ENCODE measurements around the gene ZNF648. TPM values are rescaled to one million over a fixed set of nuclear protein-coding genes. Genes with fewer than 3 reads are reported as not detected.
A peak's percentile ranks its signal among the peaks of the same experiment; 100 is the strongest.

Gene ZNF648
- total and polyA plus RNA-seq, 2 donors, result under 0.01 to 0.02 TPM

DNA sequence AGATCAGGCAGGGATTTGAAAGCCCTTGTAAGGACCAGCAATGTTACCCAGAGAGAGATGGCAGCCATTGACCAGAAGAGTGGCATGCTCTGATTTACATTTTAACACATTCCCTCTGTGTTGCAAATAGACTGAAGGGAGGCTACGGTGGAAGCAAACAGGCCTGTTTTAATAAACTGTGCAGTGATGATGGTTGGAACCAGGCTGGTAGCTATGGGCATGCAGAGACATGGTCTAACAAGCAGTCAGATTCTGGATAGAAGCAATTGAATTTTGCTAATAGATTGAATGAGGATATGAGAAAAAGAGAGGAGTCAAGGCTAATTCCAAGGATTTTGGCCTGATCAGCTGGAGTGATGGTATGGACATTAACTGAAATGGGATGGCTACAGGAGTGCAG lies 32.3 kb upstream of the ZNF648 start:
- peaks cover 0 to 3% of the 10 kb centered on the region in 2 donors for H3K27me3 ChIP-seq (ENCODE audit: control insufficient read depth in 2 of 2, insufficient read depth in 1 of 2, low read length in 1 of 2)
- no peaks in the 10 kb centered on the region for H3K9me3 ChIP-seq (ENCODE audit: control insufficient read depth in 2 of 2, insufficient read depth in 1 of 2, low read length in 1 of 2)
- H3K4me1 ChIP-seq (ENCODE audit: control insufficient read depth in 2 of 2, insufficient read depth in 2 of 2, low read length in 2 of 2), result no peaks in the 10 kb centered on the region
- H3K27ac ChIP-seq (ENCODE audit: low read depth in 1 of 2, low read length in 1 of 2), result no peak overlapping the region
- no peaks in the 10 kb centered on the region for H3K36me3 ChIP-seq (ENCODE audit: control insufficient read depth in 2 of 2, insufficient read depth in 2 of 2, low read length in 1 of 2)
- no peak for DNase-seq (ENCODE audit: low read depth in 6 of 9, low spot score in 9 of 9)
- H3K4me3 ChIP-seq (ENCODE audit: low read length in 2 of 2), result no peak overlapping the region
- WGBS, result 95% methylated on average over 1 of the region's 1 CpG

DNA sequence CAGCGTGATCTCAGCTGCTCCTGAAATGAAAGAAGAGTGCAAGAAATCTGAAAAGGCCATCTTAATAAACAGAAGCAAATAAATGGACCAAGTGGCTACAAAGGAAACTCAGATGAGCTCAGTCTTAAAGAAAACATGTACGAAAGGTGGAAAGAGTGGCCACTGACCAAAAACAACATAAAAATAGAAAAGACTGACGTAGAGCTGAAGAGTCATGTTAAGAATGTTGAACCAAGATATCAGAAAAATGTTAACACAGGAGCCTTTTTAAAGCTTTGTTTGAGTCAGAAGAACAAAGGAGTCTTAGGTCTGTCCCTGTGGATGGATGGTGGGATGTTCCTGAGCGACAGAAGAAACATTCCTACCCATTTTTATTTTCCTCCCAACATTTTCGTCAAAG lies 30.8 kb upstream of the ZNF648 start:
- WGBS, result 93% methylated on average over 5 of the region's 5 CpGs
- no peaks in the 10 kb centered on the region for H3K36me3 ChIP-seq (ENCODE audit: control insufficient read depth in 2 of 2, insufficient read depth in 2 of 2, low read length in 1 of 2)
- DNase-seq (ENCODE audit: low read depth in 6 of 9, low spot score in 9 of 9), result no peak
- no peaks in the 10 kb centered on the region for H3K9me3 ChIP-seq (ENCODE audit: control insufficient read depth in 2 of 2, insufficient read depth in 1 of 2, low read length in 1 of 2)
- H3K4me1 ChIP-seq (ENCODE audit: control insufficient read depth in 2 of 2, insufficient read depth in 2 of 2, low read length in 2 of 2), result peaks cover 6 to 12% of the 10 kb centered on the region in 2 donors
- no peak overlapping the region for H3K4me3 ChIP-seq (ENCODE audit: low read length in 2 of 2)
- no peak overlapping the region for H3K27ac ChIP-seq (ENCODE audit: low read depth in 1 of 2, low read length in 1 of 2)
- peaks cover 0 to 3% of the 10 kb centered on the region in 2 donors for H3K27me3 ChIP-seq (ENCODE audit: control insufficient read depth in 2 of 2, insufficient read depth in 1 of 2, low read length in 1 of 2)

DNA sequence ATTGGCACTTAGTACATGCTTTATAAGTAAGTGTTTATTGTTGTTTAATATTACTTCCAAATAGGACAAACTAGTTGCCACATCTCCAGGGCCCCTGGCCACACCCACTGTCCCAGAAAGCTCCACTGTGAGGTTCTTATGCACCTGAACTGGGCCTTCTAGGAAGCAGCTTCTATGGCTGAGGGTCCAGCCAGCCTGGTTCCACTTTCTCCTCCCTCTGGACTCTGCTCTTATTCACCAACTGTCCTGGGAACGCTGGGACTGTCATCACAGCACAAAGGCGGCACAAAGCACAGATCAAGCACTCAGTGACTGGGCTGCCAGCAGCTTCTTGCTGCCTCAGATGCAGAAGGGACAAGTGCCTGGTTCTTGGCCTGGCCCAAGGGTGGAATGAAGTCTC lies 29.6 kb upstream of the ZNF648 start:
- WGBS, result 95% methylated on average over 2 of the region's 2 CpGs
- DNase-seq (ENCODE audit: low read depth in 6 of 9, low spot score in 9 of 9), result no peak
- Histone ChIP-seq H3K9me3 (ENCODE audit: control insufficient read depth in 2 of 2, insufficient read depth in 1 of 2, low read length in 1 of 2) (peaks cover 0 to 6% of the 10 kb centered on the region in 2 donors), H3K4me3 (ENCODE audit: low read length in 2 of 2) (no peak overlapping the region), H3K27me3 (ENCODE audit: control insufficient read depth in 2 of 2, insufficient read depth in 1 of 2, low read length in 1 of 2) (no peaks in the 10 kb centered on the region), H3K36me3 (ENCODE audit: control insufficient read depth in 2 of 2, insufficient read depth in 2 of 2, low read length in 1 of 2) (no peaks in the 10 kb centered on the region), H3K27ac (ENCODE audit: low read depth in 1 of 2, low read length in 1 of 2) (no peak overlapping the region), H3K4me1 (ENCODE audit: control insufficient read depth in 2 of 2, insufficient read depth in 2 of 2, low read length in 2 of 2) (peaks cover 6 to 20% of the 10 kb centered on the region in 2 donors)

DNA sequence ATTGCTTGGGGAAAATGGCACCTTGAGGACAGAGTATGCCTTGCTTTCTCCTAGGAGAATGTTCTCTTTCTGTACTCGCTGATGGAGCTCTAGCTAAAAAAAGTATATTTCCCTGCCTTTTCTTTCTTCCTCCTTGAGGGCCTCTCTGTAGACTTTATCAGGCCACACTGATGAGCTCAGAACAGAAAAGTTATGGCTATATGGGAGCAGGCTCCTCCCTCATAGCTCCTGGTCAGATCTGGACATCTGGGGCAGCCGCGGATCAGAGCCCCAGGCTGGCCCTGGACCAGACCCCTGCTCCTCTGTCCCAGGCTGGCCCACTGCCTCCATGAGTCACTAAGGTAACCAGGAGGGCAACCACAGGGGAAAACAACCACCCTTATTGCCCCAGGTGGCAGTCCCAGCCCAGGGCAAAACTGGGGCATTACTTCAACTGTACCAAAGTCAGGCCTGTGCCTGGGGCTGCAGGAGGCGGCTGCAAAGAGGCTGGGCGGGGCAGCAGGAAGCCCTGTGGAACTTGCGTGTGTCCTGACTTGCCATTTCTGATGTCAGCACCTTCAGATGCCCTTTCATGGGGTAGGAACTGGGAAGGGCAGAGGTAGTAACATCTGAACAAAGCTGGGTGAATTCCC lies 26.3 kb upstream of the ZNF648 start:
- Histone ChIP-seq H3K4me1 (ENCODE audit: control insufficient read depth in 2 of 2, insufficient read depth in 2 of 2, low read length in 2 of 2) (peaks cover 6 to 28% of the 10 kb centered on the region in 2 donors), H3K9me3 (ENCODE audit: control insufficient read depth in 2 of 2, insufficient read depth in 1 of 2, low read length in 1 of 2) (peaks cover 0 to 6% of the 10 kb centered on the region in 2 donors), H3K4me3 (ENCODE audit: low read length in 2 of 2) (no peak overlapping the region), H3K36me3 (ENCODE audit: control insufficient read depth in 2 of 2, insufficient read depth in 2 of 2, low read length in 1 of 2) (no peaks in the 10 kb centered on the region), H3K27ac (ENCODE audit: low read depth in 1 of 2, low read length in 1 of 2) (peak overlapping the region in 1 of 2 donors; percentile 43), H3K27me3 (ENCODE audit: control insufficient read depth in 2 of 2, insufficient read depth in 1 of 2, low read length in 1 of 2) (no peaks in the 10 kb centered on the region)
- no peak for DNase-seq (ENCODE audit: low read depth in 6 of 9, low spot score in 9 of 9)
- WGBS, result 95% methylated on average over 6 of the region's 6 CpGs

DNA sequence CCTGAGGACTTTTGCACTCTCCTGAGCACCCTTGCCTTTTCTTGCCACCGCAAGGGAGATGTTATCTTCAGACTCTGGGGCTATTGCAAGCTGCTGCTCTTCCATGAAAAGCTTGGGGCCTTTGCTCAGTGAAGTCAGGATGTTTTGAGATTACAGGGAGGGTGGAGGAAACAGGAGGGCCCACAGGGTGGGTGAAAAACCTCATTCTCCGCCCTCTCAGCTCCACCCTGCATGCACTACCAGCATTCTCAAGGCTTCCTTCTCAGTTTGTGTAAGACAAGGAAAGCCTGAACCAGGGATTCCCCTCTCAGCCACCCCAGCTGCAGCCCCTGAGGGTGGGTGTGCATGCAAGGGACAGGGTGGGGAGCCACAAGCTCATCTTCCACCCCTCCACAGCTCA lies 25.8 kb upstream of the ZNF648 start:
- Histone ChIP-seq H3K4me1 (ENCODE audit: control insufficient read depth in 2 of 2, insufficient read depth in 2 of 2, low read length in 2 of 2) (peaks cover 6 to 28% of the 10 kb centered on the region in 2 donors), H3K27ac (ENCODE audit: low read depth in 1 of 2, low read length in 1 of 2) (peak overlapping the region in 1 of 2 donors; percentile 43), H3K36me3 (ENCODE audit: control insufficient read depth in 2 of 2, insufficient read depth in 2 of 2, low read length in 1 of 2) (no peaks in the 10 kb centered on the region), H3K4me3 (ENCODE audit: low read length in 2 of 2) (no peak overlapping the region), H3K27me3 (ENCODE audit: control insufficient read depth in 2 of 2, insufficient read depth in 1 of 2, low read length in 1 of 2) (no peaks in the 10 kb centered on the region), H3K9me3 (ENCODE audit: control insufficient read depth in 2 of 2, insufficient read depth in 1 of 2, low read length in 1 of 2) (peaks cover 0 to 6% of the 10 kb centered on the region in 2 donors)
- 42% methylated on average over 2 of the region's 2 CpGs for WGBS
- DNase-seq (ENCODE audit: low read depth in 6 of 9, low spot score in 9 of 9), result peak in 5 of 9 donors; percentile 3 to 65 (median 21)

DNA sequence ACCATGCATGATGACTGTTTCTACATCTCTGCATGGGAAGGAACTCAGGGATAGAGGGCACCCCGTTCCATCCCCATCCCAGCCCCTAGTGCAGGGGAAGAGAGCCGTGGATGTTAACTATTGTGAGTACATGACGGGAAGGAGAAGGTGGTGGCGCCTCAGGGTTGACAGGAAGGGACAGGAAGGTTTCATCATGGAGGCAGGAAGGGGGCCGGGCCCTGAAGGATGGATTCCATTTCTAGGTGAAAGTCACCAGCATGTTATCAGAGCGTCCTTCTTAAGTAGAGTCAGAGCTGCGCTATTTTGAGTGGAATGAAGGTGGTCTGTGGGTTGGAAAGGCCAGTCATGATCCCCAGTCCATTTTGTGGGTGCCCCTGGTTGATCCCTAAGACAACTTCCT lies 25.1 kb upstream of the ZNF648 start:
- DNase-seq (ENCODE audit: low read depth in 6 of 9, low spot score in 9 of 9), result no peak
- Histone ChIP-seq H3K27me3 (ENCODE audit: control insufficient read depth in 2 of 2, insufficient read depth in 1 of 2, low read length in 1 of 2) (no peaks in the 10 kb centered on the region), H3K4me1 (ENCODE audit: control insufficient read depth in 2 of 2, insufficient read depth in 2 of 2, low read length in 2 of 2) (peaks cover 6 to 28% of the 10 kb centered on the region in 2 donors), H3K9me3 (ENCODE audit: control insufficient read depth in 2 of 2, insufficient read depth in 1 of 2, low read length in 1 of 2) (peaks cover 0 to 6% of the 10 kb centered on the region in 2 donors), H3K36me3 (ENCODE audit: control insufficient read depth in 2 of 2, insufficient read depth in 2 of 2, low read length in 1 of 2) (no peaks in the 10 kb centered on the region), H3K4me3 (ENCODE audit: low read length in 2 of 2) (no peak overlapping the region), H3K27ac (ENCODE audit: low read depth in 1 of 2, low read length in 1 of 2) (no peak overlapping the region)
- 96% methylated on average over 7 of the region's 7 CpGs for WGBS

DNA sequence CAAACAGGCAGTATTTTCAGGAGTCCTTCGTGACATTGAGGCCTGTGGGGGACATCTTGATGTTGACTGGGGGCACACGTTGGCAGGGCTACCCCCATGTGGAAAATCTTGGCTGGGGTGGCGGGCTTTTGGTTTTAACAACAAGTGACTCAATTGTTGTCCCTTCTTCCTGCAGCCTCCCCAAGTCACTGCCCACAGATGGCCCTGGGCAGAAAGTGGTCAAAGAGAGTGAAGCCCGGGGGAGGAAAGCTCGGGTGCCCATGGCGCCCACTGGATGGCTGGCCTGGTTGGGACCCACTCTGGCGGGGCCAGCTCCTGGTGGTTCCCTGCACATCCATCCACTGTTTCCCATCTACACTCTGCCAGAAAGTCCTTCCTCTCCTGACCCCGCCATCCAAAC lies 24.6 kb upstream of the ZNF648 start:
- whole genome bisulfite sequencing, result 91% methylated on average over 8 of the region's 8 CpGs
- no peaks in the 10 kb centered on the region for H3K36me3 ChIP-seq (ENCODE audit: control insufficient read depth in 2 of 2, insufficient read depth in 2 of 2, low read length in 1 of 2)
- H3K27ac ChIP-seq (ENCODE audit: low read depth in 1 of 2, low read length in 1 of 2), result no peak overlapping the region
- no peaks in the 10 kb centered on the region for H3K27me3 ChIP-seq (ENCODE audit: control insufficient read depth in 2 of 2, insufficient read depth in 1 of 2, low read length in 1 of 2)
- DNase-seq (ENCODE audit: low read depth in 6 of 9, low spot score in 9 of 9), result no peak
- no peak overlapping the region for H3K4me3 ChIP-seq (ENCODE audit: low read length in 2 of 2)
- peaks cover 6 to 28% of the 10 kb centered on the region in 2 donors for H3K4me1 ChIP-seq (ENCODE audit: control insufficient read depth in 2 of 2, insufficient read depth in 2 of 2, low read length in 2 of 2)
- H3K9me3 ChIP-seq (ENCODE audit: control insufficient read depth in 2 of 2, insufficient read depth in 1 of 2, low read length in 1 of 2), result peaks cover 0 to 6% of the 10 kb centered on the region in 2 donors

DNA sequence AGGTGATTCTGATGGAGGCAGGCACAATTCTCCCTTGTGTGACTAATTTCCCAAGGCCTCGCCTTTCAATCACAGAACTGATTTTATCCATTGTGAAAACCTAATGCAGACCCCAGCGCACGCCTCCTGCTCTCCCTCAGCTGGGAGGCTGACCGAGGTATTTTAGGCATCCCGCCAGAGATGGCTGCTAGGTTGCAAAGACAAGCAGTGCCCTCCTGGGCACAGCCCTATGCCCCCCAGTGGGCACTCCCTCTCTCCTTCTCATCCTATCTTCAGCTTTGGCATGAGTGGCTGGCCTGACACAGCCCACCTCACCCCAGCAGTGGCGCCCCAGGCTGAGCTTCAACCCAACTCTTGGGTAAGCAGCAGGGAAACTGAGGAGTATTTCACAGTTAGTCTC lies 24.2 kb upstream of the ZNF648 start:
- Histone ChIP-seq H3K4me3 (ENCODE audit: low read length in 2 of 2) (no peak overlapping the region), H3K27ac (ENCODE audit: low read depth in 1 of 2, low read length in 1 of 2) (no peak overlapping the region), H3K27me3 (ENCODE audit: control insufficient read depth in 2 of 2, insufficient read depth in 1 of 2, low read length in 1 of 2) (no peaks in the 10 kb centered on the region), H3K9me3 (ENCODE audit: control insufficient read depth in 2 of 2, insufficient read depth in 1 of 2, low read length in 1 of 2) (peaks cover 0 to 6% of the 10 kb centered on the region in 2 donors), H3K4me1 (ENCODE audit: control insufficient read depth in 2 of 2, insufficient read depth in 2 of 2, low read length in 2 of 2) (peaks cover 6 to 28% of the 10 kb centered on the region in 2 donors), H3K36me3 (ENCODE audit: control insufficient read depth in 2 of 2, insufficient read depth in 2 of 2, low read length in 1 of 2) (no peaks in the 10 kb centered on the region)
- no peak for DNase-seq (ENCODE audit: low read depth in 6 of 9, low spot score in 9 of 9)
- WGBS, result 98% methylated on average over 6 of the region's 6 CpGs

DNA sequence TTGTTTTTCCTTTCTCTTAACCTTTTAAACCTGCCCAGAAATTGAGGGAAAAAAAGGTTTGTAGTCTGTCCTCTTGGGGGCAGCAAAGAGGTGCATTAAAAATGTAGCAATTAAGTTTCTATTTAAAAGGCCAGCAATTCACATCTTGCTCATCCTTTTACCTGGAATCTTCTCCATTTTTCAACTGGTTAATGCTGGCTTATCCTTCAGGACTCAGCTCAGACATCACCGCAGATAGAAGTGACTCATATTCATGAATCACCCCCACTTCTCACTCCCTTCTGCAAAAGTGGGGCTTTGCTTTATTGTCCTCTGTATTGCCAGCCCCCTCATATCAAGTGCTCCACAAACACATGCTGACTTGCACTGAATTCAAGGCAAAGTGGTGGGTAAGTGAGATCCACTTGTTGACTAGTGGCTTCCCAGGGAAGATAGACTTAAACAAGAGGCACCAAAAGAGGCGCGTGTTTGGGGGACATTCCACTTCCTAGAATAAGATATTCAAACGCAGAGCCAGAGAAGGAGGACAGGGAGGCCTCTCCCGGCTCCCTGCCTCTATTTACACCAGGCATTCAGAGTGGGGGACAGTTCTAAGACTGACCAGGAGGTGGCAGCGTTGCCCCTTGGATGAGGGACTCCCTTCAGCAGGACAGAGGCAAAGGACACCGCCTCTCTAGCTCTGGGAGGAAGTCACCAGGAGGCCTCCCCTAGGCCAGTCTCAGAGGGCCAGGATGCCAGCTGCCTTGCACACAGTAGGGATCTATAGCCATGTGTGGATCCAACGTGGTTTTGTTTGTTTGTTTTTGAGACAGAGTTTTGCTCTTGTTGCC lies 23.2 kb upstream of the ZNF648 start:
- H3K4me1 ChIP-seq (ENCODE audit: control insufficient read depth in 2 of 2, insufficient read depth in 2 of 2, low read length in 2 of 2), result peaks cover 6 to 28% of the 10 kb centered on the region in 2 donors
- WGBS, result 16% methylated on average over 8 of the region's 8 CpGs
- no peaks in the 10 kb centered on the region for H3K27me3 ChIP-seq (ENCODE audit: control insufficient read depth in 2 of 2, insufficient read depth in 1 of 2, low read length in 1 of 2)

More for the DNA sequence above, 23.2 kb upstream of the ZNF648 start:
- Histone ChIP-seq H3K27ac (ENCODE audit: low read depth in 1 of 2, low read length in 1 of 2) (no peak overlapping the region), H3K4me3 (ENCODE audit: low read length in 2 of 2) (no peak overlapping the region), H3K9me3 (ENCODE audit: control insufficient read depth in 2 of 2, insufficient read depth in 1 of 2, low read length in 1 of 2) (peaks cover 0 to 6% of the 10 kb centered on the region in 2 donors), H3K36me3 (ENCODE audit: control insufficient read depth in 2 of 2, insufficient read depth in 2 of 2, low read length in 1 of 2) (no peaks in the 10 kb centered on the region)
- DNase-seq (ENCODE audit: low read depth in 6 of 9, low spot score in 9 of 9), result peak; percentile 48 to 87 (median 72)

All from thymus (tissue), 11 donors.